K562 (cell line): ENCODE results near the gene PGS1. TPM values are rescaled to one million over a fixed set of nuclear protein-coding genes. Genes with fewer than 3 reads are reported as not detected.

Source experiments
- ATAC-seq: fragments of 200-7000 bp; cut with Tn5 transposase; 3 replicates; pipeline ENCODE4 v1.9.1; 2020; ENCODE audit warnings: moderate library complexity
- BruUV-seq: library from RNA; stranded (reverse); fragments of 400-500 nt; replicated peaks from 2 replicates; lab custom pipeline; 2021; lab: Mats Ljungman, UMichigan
- CTCF ChIA-PET: fragments of 300-600 bp; formaldehyde crosslinking; extraction: SDS; loops from one replicate; lab custom pipeline; 2021; ENCODE audit warnings: low intra/inter-chr PET ratio; lab: Yijun Ruan, JAX
- POLR2A ChIA-PET: fragments of 300-600, 350-650 bp; sonication (Branson Sonifier 250); formaldehyde crosslinking; extraction: SDS; loops from one replicate; lab custom pipeline; 2021; ENCODE audit warnings: antibody characterized with exemption, inconsistent platforms; lab: Yijun Ruan, JAX
- DNase-seq, 4 experiments: peaks; one replicate each; pipeline versions ENCODE4 v3.0.0 to v3.0.0-alpha.2; 2011 to 2018; ENCODE audit warnings: low spot score in 3 of 4, mixed read lengths in 3 of 4; ENCODE audit errors: extremely low read depth in 1 of 4
- FAIRE-seq: peaks from 2 replicates; lab custom pipeline; 2011; peaks lifted over from hg19 to GRCh38; lab: Jason Lieb, UNC
- H2AFZ ChIP-seq: 2 replicates; pipeline ENCODE4 v1.6.0; 2011; ENCODE audit warnings: low read depth, low read length, control low read depth, inconsistent platforms
- H3K27ac ChIP-seq: fragments of 200-600 bp; 3 replicates; pipeline ENCODE4 v1.8.0; 2011; ENCODE audit warnings: low read depth, mild to moderate bottlenecking, control low read depth, inconsistent platforms, low read length, moderate library complexity, mixed read lengths; ENCODE audit errors: extremely low read depth
- H3K27me3 ChIP-seq, 2 experiments: fragments of 300-600 bp in 1 of 2; 2 replicates in 1 of 2; 3 replicates in 1 of 2; pipeline versions ENCODE4 v1.6.0 to v1.8.0; 2011; ENCODE audit warnings: inconsistent platforms in 2 of 2, low read length in 2 of 2, mild to moderate bottlenecking in 1 of 2, mixed read lengths in 1 of 2, moderate library complexity in 1 of 2; ENCODE audit not compliant: control insufficient read depth in 2 of 2, insufficient read depth in 2 of 2
- H3K36me3 ChIP-seq: fragments of 300-600 bp; 3 replicates; pipeline ENCODE4 v1.8.0; 2011; ENCODE audit warnings: mild to moderate bottlenecking, low read length, inconsistent platforms; ENCODE audit not compliant: control insufficient read depth, insufficient read depth
- H3K4me1 ChIP-seq, 2 experiments: fragments of 200-600 bp in 1 of 2; replicated peaks in 1 of 2; 2 replicates in 1 of 2; 3 replicates in 1 of 2; pipeline versions ENCODE4 v1.5.1 to v1.8.0; 2011; ENCODE audit warnings: inconsistent platforms in 2 of 2, low read length in 2 of 2, mild to moderate bottlenecking in 1 of 2, mixed read lengths in 1 of 2, moderate library complexity in 1 of 2; ENCODE audit not compliant: control insufficient read depth in 2 of 2, insufficient read depth in 2 of 2
- H3K4me2 ChIP-seq: 2 replicates; pipeline ENCODE4 v1.6.1; 2011; ENCODE audit warnings: low read length, control low read depth, inconsistent platforms, mixed read lengths; ENCODE audit not compliant: insufficient read depth
- H3K4me3 ChIP-seq: fragments of 200-600 bp; sonication (generic), shearing (Covaris generic); 2 replicates; pipeline ENCODE4 v1.5.1; 2016; ENCODE audit warnings: control low read depth, inconsistent platforms
- H3K79me2 ChIP-seq: fragments of 200-600 bp; 3 replicates; pipeline ENCODE4 v1.8.0; 2011; ENCODE audit warnings: low read length, inconsistent platforms; ENCODE audit not compliant: control insufficient read depth, insufficient read depth
- H3K9ac ChIP-seq, 2 experiments: 2 replicates each; pipeline versions ENCODE4 v1.6.0 to v1.6.1; 2011; ENCODE audit warnings: low read depth in 2 of 2, low read length in 2 of 2, control low read depth in 1 of 2, inconsistent platforms in 1 of 2, mild to moderate bottlenecking in 1 of 2, mixed read lengths in 1 of 2; ENCODE audit not compliant: insufficient read depth in 1 of 2
- H3K9me1 ChIP-seq: one replicate; pipeline ENCODE4 v1.6.0; 2011; ENCODE audit warnings: inconsistent platforms, mild to moderate bottlenecking, low read length, moderate library complexity; ENCODE audit not compliant: control insufficient read depth, insufficient read depth
- H3K9me3 ChIP-seq: replicated peaks from 2 replicates; pipeline ENCODE4 v1.5.1; 2011; ENCODE audit warnings: low read depth, low read length, inconsistent platforms; ENCODE audit not compliant: control insufficient read depth, insufficient read depth
- H4K20me1 ChIP-seq: replicated peaks from 2 replicates; pipeline ENCODE4 v1.6.1; 2011; ENCODE audit warnings: low read length, inconsistent platforms, mixed read lengths; ENCODE audit not compliant: control insufficient read depth, insufficient read depth
- FOSL1 ChIP-seq: fragments of 200-800 bp; sonication (Bioruptor generic); conservative IDR thresholded peaks from 2 replicates; pipeline ENCODE4 v1.6.1; 2016; ENCODE audit warnings: missing genetic modification characterization, missing compliant biosample characterization
- JUND ChIP-seq, 2 experiments: IDR thresholded peaks; 2 replicates in 1 of 2; 3 replicates in 1 of 2; pipeline ENCODE4 v1.6.1; 2011; ENCODE audit warnings: borderline replicate concordance in 2 of 2, low read depth in 2 of 2, low read length in 2 of 2, improper control_type of control experiment in 1 of 2, missing biosample characterization in 1 of 2, missing genetic modification characterization in 1 of 2, missing genetic modification reagents in 1 of 2
- NONO ChIP-seq, 2 experiments: fragments of 200-400 bp in 1 of 2; fragments of 450-650 bp in 1 of 2; formaldehyde crosslinking in 1 of 2; IDR thresholded peaks; 2 replicates each; pipeline ENCODE4 v1.6.1; 2017; ENCODE audit warnings: low read depth in 2 of 2, mild to moderate bottlenecking in 2 of 2, moderate library complexity in 2 of 2, low read length in 1 of 2
- ZNF197 ChIP-seq: fragments of 200-800 bp; sonication (Bioruptor generic); IDR thresholded peaks from 2 replicates; pipeline ENCODE4 v1.6.1; 2016; ENCODE audit warnings: low read depth, missing genetic modification characterization, missing compliant biosample characterization
- WGBS: fragments of 100-300 bp; shearing (Covaris generic); methylation state at CpG from one replicate; pipeline ENCODE4 v1.1.6; 2016; ENCODE audit warnings: low coverage, mixed read lengths; ENCODE audit not compliant: insufficient coverage; ENCODE audit errors: missing lambda C conversion rate; 5-methylcytosine and 5-hydroxymethylcytosine counted together
- in situ Hi-C: fragments of 300-500 bp; cut with MboI; formaldehyde crosslinking; loops from 4 replicates; pipeline ENCODE4 v1.15.0; 2018; ENCODE audit warnings: inconsistent platforms, mixed read lengths
- intact Hi-C: fragments of 100-400 bp; cut with micrococcal nuclease; formaldehyde crosslinking; loops from 2 replicates; pipeline ENCODE4 v1.14.2; 2022
- polyA plus RNA-seq, 8 experiments: library from polyadenylated mRNA; depleted of rRNA in 4 of 8; stranded (reverse) in 5 of 8; unstranded in 3 of 8; fragments of >200 nt; fragmentation: Nextera tagmentation in 2 of 8; fragmentation: Illumina TruSeq in 1 of 8; extraction: Ambion mirVana in 2 of 8; extraction: Trizol in 1 of 8; gene quantifications; 2 replicates each; pipeline versions ENCODE4 v1.2.1 to v1.2.3, GENCODE V29; 2011 to 2014; ENCODE audit warnings: inconsistent platforms in 1 of 8, missing spikeins in 1 of 8
- total RNA-seq, 7 experiments: library from RNA; depleted of rRNA in 6 of 7; stranded (reverse); fragments of >200 nt in 6 of 7; fragmentation: Illumina TruSeq in 2 of 7; extraction: Trizol in 2 of 7; gene quantifications; 2 replicates each; pipeline versions ENCODE4 v1.2.1 to v1.2.3, GENCODE V29; 2011 to 2021; ENCODE audit warnings: low replicate concordance in 1 of 7
- TF ChIP-seq, protein P1 (sequence below): fragments of 250-450 bp; sonication (Bioruptor Pico); IDR thresholded peaks from 2 replicates; pipeline ENCODE4 v1.4.0; 2020; ENCODE audit warnings: mild to moderate bottlenecking, moderate library complexity, borderline replicate concordance

PGS1 gene
- total and polyA plus RNA-seq, 9 of the 15 experiments (the other 6 are each of a cell fraction or from before 2014, with no cell fraction given) = 1.3 to 39.4 (median 22.3) TPM

- intact Hi-C loops (no loop called here), in situ Hi-C loops (no loop called here)
- Histone ChIP-seq H3K9me1 (no peaks in the 10 kb centered on the region), H2AFZ (peak overlapping the region; percentile 82; the same call in 1 of the 2 replicates), H4K20me1 (no peaks in the 10 kb centered on the region), H3K4me3 (no peak overlapping the region), H3K36me3 (no peaks in the 10 kb centered on the region), H3K9me3 (no peaks in the 10 kb centered on the region), H3K9ac (peak overlapping the region in 1 of 2 experiments; percentile 85; a peak in 2 of 4 replicates)
- DNase-seq (no peak), FAIRE-seq (no peak)
- no TSS peak for BruUV-seq
- 66% methylated on average over 22 of the region's 26 CpGs for WGBS
- CTCF ChIA-PET = no interaction called here
- TF ChIP-seq ZNF197 (CRISPR knock-in tag) (no peak), JUND (IDR thresholded peaks at IDR 0.05; ENCODE audit: borderline replicate concordance, low read depth, low read length) (0 out of 2 replicates have a peak, but pooled peaks have one; percentile 14), JUND (tag; IDR thresholded peaks at IDR 0.05; ENCODE audit: borderline replicate concordance, low read depth, low read length) (no peak), FOSL1 (tag) (peak; percentile 45), NONO (IDR thresholded peaks at IDR 0.05; ENCODE audit: low read depth in 2 of 2, low read length in 1 of 2) (0 out of 4 replicates have a peak, but pooled peaks of 1 of the 2 experiments have one; percentile 19)
- TF ChIP-seq, protein P1, sequence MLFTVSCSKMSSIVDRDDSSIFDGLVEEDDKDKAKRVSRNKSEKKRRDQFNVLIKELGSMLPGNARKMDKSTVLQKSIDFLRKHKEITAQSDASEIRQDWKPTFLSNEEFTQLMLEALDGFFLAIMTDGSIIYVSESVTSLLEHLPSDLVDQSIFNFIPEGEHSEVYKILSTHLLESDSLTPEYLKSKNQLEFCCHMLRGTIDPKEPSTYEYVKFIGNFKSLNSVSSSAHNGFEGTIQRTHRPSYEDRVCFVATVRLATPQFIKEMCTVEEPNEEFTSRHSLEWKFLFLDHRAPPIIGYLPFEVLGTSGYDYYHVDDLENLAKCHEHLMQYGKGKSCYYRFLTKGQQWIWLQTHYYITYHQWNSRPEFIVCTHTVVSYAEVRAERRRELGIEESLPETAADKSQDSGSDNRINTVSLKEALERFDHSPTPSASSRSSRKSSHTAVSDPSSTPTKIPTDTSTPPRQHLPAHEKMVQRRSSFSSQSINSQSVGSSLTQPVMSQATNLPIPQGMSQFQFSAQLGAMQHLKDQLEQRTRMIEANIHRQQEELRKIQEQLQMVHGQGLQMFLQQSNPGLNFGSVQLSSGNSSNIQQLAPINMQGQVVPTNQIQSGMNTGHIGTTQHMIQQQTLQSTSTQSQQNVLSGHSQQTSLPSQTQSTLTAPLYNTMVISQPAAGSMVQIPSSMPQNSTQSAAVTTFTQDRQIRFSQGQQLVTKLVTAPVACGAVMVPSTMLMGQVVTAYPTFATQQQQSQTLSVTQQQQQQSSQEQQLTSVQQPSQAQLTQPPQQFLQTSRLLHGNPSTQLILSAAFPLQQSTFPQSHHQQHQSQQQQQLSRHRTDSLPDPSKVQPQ = no peak
- TF ChIP-seq, all 486 proteins: peak for 3
- no peak for ATAC-seq
- H3K4me1 ChIP-seq = peaks cover 0 to 29% of the 10 kb centered on the region in 2 experiments; a peak in 3 of 5 replicates
- H3K4me2 ChIP-seq = no peak overlapping the region
- no peaks in the 10 kb centered on the region for H3K27me3 ChIP-seq
- POLR2A ChIA-PET = no interaction called here
- H3K79me2 ChIP-seq = no peaks in the 10 kb centered on the region
- no peak overlapping the region for H3K27ac ChIP-seq
Observed at GRCh38 chr17:78342449-78343186, 35.8 kb upstream of the PGS1 start.
